Gastroesophageal sphincter (tissue), 4 donors: ENCODE results near the gene WAS. TPM values are rescaled to one million over a fixed set of nuclear protein-coding genes. Genes with fewer than 3 reads are reported as not detected.

Experiments
- ATAC-seq: fragments of 150-250 bp; one replicate; pipeline ENCODE4 v1.9.1; 2016; ENCODE audit warnings: mild to moderate bottlenecking, moderate library complexity
- H3K27ac ChIP-seq, 4 donors: fragments of 200-600 bp; sonication (generic) in 3 of 4; 1 replicate in 3 of 4; 2 replicates in 1 of 4; pipeline ENCODE4 v1.5.1; 2016 to 2019
- H3K27me3 ChIP-seq: fragments of 200-600 bp; sonication (generic); one replicate; pipeline ENCODE4 v1.5.1; 2019
- H3K36me3 ChIP-seq, 2 donors: fragments of 200-600 bp; sonication (generic); one replicate each; pipeline ENCODE4 v1.5.1; 2019; ENCODE audit warnings: control low read depth in 1 of 2
- H3K4me1 ChIP-seq, 3 donors: fragments of 200-600 bp; sonication (generic); 1 replicate in 2 of 3; 2 replicates in 1 of 3; pipeline ENCODE4 v1.5.1; 2016 to 2019; ENCODE audit warnings: control low read depth in 2 of 3
- H3K4me3 ChIP-seq, 2 donors: fragments of 200-600 bp; sonication (generic); one replicate each; pipeline ENCODE4 v1.5.1; 2019; ENCODE audit warnings: mild to moderate bottlenecking in 1 of 2, moderate library complexity in 1 of 2
- H3K9me3 ChIP-seq, 3 donors: fragments of 200-600 bp; sonication (generic); one replicate each; pipeline ENCODE4 v1.5.1; 2017 to 2019; ENCODE audit warnings: control low read depth in 2 of 3
- EP300 ChIP-seq: sonication (generic); formaldehyde crosslinking; IDR thresholded peaks from one replicate; pipeline ENCODE4 v1.6.1; 2017; ENCODE audit warnings: antibody characterized with exemption, mild to moderate bottlenecking
- POLR2A ChIP-seq, 2 donors: fragments of 450-650 bp; IDR thresholded peaks; one replicate each; pipeline ENCODE4 v1.6.1; 2017; ENCODE audit warnings: antibody characterized with exemption in 2 of 2, mild to moderate bottlenecking in 2 of 2, moderate library complexity in 1 of 2
- POLR2AphosphoS5 ChIP-seq: sonication (generic); formaldehyde crosslinking; IDR thresholded peaks from one replicate; pipeline ENCODE4 v1.6.1; 2017; ENCODE audit warnings: antibody characterized with exemption
- WGBS, 2 donors: methylation state at CpG; one replicate each; pipeline ENCODE4 v1.1.5; 2018; ENCODE audit warnings: low coverage in 1 of 2; 5-methylcytosine and 5-hydroxymethylcytosine counted together
- total RNA-seq, 4 donors: library from RNA; depleted of rRNA; stranded (reverse); fragments of >200 nt; gene quantifications; one replicate each; pipeline ENCODE4 v1.1.0, GENCODE V29; 2016
- TF ChIP-seq, protein P1 (sequence below), 4 experiments: fragments of 200-600 bp in 2 of 4; fragments of 450-650 bp in 2 of 4; sonication (generic) in 1 of 4; IDR thresholded peaks; one replicate each; pipeline ENCODE4 v1.5.1; 2017 to 2019; ENCODE audit warnings: antibody characterized with exemption in 4 of 4, mild to moderate bottlenecking in 2 of 4, moderate library complexity in 2 of 4

WAS gene
- total RNA-seq, 4 donors from 2014 or later: 1.6 to 5.4 (median 3.7) TPM

- H3K27me3 ChIP-seq: no peaks in the 10 kb centered on the region
- TF ChIP-seq POLR2AphosphoS5 (no peak), EP300 (no peak), POLR2A (IDR thresholded peaks at IDR 0.05) (no peak)
- TF ChIP-seq, protein P1, sequence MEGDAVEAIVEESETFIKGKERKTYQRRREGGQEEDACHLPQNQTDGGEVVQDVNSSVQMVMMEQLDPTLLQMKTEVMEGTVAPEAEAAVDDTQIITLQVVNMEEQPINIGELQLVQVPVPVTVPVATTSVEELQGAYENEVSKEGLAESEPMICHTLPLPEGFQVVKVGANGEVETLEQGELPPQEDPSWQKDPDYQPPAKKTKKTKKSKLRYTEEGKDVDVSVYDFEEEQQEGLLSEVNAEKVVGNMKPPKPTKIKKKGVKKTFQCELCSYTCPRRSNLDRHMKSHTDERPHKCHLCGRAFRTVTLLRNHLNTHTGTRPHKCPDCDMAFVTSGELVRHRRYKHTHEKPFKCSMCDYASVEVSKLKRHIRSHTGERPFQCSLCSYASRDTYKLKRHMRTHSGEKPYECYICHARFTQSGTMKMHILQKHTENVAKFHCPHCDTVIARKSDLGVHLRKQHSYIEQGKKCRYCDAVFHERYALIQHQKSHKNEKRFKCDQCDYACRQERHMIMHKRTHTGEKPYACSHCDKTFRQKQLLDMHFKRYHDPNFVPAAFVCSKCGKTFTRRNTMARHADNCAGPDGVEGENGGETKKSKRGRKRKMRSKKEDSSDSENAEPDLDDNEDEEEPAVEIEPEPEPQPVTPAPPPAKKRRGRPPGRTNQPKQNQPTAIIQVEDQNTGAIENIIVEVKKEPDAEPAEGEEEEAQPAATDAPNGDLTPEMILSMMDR (IDR thresholded peaks at IDR 0.05): no peak
- 29 to 45% methylated on average over 3 to 4 of the region's 4 CpGs for WGBS, 2 donors
- no peaks in the 10 kb centered on the region for H3K4me1 ChIP-seq
- H3K4me3 ChIP-seq: no peak overlapping the region
- H3K9me3 ChIP-seq: no peaks in the 10 kb centered on the region
- peaks cover 0 to 67% of the 10 kb centered on the region in 2 donors for H3K36me3 ChIP-seq
- no peak overlapping the region for H3K27ac ChIP-seq
- ATAC-seq: no peak
Observed at GRCh38 chrX:48703642-48704481, 20.3 kb downstream of the WAS start.

DNA sequence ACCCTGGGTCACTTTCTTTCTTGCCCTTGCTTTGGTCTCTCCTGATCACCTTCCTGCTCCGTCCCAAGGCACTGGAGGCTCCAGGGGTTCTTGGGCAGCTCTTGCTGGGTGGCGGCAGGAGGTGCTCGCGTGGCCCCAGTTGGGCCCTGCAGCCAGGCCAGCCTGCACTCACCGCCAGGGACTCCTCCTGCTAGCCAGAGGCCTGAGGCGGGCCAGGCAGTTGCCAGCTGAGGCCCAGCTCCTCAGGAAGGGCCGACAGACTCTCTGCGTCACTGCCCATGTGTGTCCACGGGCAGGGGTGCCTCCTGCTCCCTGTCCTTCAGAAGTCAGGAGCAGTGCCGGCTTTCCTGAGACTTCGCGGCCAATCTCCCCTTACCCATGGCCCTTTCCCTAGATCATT lies 22.3 kb downstream of the WAS start:
- Histone ChIP-seq H3K27ac (no peak overlapping the region), H3K4me1 (no peaks in the 10 kb centered on the region), H3K9me3 (no peaks in the 10 kb centered on the region), H3K36me3 (peaks cover 0 to 49% of the 10 kb centered on the region in 2 donors), H3K27me3 (no peaks in the 10 kb centered on the region), H3K4me3 (no peak overlapping the region)
- WGBS, 2 donors: no CpG with 5 or more reads among the region's 12 CpGs
- no peak for ATAC-seq
- TF ChIP-seq, protein P1 (IDR thresholded peaks at IDR 0.05): no peak
- no peak for TF ChIP-seq POLR2AphosphoS5
- TF ChIP-seq EP300: no peak
- no peak for TF ChIP-seq POLR2A (IDR thresholded peaks at IDR 0.05)

DNA sequence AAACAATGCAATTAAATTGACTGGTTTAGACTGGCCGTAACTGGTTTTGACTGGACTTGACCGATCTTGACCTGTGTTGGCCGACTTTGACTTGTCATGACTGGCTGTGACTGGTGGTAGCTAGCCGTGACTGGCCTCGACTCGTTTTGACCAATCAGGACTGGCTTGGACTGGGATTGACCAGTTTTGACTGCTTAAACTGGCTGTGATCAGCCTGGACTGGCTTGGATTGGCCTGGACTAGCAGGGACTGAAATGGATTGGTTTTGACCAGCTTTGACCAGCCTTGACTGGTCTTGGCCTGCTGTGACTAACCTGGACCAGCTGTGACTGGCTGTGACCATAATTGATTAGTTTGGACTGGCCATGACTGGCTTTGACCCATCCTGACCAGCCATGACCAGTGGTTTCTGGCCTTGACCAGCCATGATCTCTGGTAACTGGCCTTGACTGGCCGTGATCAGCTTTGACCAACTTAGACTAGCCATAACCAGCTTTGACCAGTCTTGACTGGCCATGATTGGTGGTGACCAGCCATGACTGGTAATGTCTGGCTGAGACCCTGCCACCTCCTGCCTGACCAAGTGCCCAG lies 26.0 kb downstream of the WAS start:
- no peak for TF ChIP-seq EP300
- TF ChIP-seq, protein P1 (IDR thresholded peaks at IDR 0.05): no peak
- no peak for TF ChIP-seq POLR2A (IDR thresholded peaks at IDR 0.05)
- no peak for TF ChIP-seq POLR2AphosphoS5
- Histone ChIP-seq H3K4me3 (no peak overlapping the region), H3K27ac (no peak overlapping the region), H3K9me3 (no peaks in the 10 kb centered on the region), H3K4me1 (no peaks in the 10 kb centered on the region), H3K36me3 (peaks cover 0 to 22% of the 10 kb centered on the region in 2 donors), H3K27me3 (no peaks in the 10 kb centered on the region)
- no peak for ATAC-seq
- WGBS, 2 donors: no CpG with 5 or more reads among the region's 7 CpGs

DNA sequence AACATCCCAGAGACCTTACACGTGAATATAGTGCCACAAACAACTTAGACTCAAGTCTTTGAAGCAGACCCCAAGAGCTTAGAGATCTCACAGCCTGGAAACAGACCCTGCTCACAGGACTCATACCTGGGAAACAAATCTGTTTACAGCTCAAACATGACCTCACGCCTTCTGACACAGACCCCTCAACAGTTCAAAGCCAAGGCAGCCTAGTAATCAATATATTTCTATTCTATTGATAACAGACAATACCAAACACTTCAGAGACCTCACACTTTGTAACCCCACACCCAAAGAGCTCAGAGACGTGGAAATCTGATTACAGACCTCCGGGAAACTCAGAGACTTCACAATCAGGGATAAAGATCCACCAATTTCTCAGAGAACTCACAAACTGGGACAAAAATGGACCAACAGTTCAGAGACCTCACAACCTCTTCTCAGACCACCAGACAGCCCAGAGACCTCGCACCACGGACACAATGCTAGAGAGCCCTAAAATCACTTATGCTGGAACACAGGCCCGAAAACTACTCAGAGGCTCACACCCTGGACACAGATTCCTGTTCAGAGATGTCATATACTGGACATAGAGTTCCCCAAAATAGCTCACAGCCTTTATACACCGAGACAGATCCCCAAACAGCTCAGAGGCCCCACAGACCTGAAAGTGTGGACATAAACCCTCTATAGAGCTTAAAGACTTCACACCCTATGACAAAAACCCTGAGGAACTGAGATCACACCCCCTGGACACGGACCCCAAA lies 27.7 kb downstream of the WAS start:
- no peaks in the 10 kb centered on the region for H3K27me3 ChIP-seq
- H3K9me3 ChIP-seq: no peaks in the 10 kb centered on the region
- H3K4me1 ChIP-seq: no peaks in the 10 kb centered on the region
- no peak overlapping the region for H3K4me3 ChIP-seq
- 76 to 80% methylated on average over 1 to 5 of the region's 9 CpGs for WGBS, 2 donors
- H3K36me3 ChIP-seq: peaks cover 0 to 16% of the 10 kb centered on the region in 2 donors
- TF ChIP-seq POLR2AphosphoS5: no peak
- no peak for ATAC-seq
- no peak overlapping the region for H3K27ac ChIP-seq

DNA sequence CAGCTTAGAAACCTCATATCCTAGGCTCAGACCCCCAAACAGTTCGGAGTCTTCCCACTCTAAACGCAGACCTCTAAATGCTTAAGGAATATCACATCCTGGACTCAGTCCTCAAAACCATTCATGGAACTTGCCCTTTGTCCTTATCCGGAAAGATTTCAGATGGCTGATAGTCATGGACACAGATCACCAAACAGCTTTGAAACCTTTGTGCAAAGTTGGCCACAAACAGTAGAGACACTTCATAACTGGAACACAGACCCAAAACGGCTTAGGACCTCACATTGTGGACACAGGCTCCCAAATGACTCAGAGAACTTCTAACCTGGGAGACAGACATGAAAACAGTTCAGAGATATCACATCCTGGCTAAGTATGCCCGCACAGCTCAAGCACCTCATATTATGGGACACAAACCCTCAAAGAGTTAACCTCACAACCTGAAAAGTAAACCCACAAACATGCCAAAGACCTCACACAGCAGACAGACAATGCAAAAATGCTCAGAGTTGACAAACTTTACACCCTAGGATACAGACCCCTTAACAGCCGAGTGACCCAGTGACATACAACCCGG lies 28.4 kb downstream of the WAS start:
- no peak overlapping the region for H3K4me3 ChIP-seq
- peaks cover 0 to 9% of the 10 kb centered on the region in 2 donors for H3K36me3 ChIP-seq
- no peaks in the 10 kb centered on the region for H3K27me3 ChIP-seq
- no peak overlapping the region for H3K27ac ChIP-seq
- TF ChIP-seq, protein P1 (IDR thresholded peaks at IDR 0.05): no peak
- no peak for TF ChIP-seq EP300
- TF ChIP-seq POLR2AphosphoS5: no peak
- TF ChIP-seq POLR2A (IDR thresholded peaks at IDR 0.05): no peak
- no peaks in the 10 kb centered on the region for H3K4me1 ChIP-seq
- H3K9me3 ChIP-seq: no peaks in the 10 kb centered on the region
- WGBS, 2 donors: 80 to 92% methylated on average over 2 of the region's 7 CpGs
- ATAC-seq: no peak
